Measurements from ENCODE around the gene OR6S1.
"Not testable (repeated sequence)": the region's sequence is repeated elsewhere in the genome, so short reads cannot be mapped to it uniquely, and the experiment has no call there.

OR6S1 gene

DNA sequence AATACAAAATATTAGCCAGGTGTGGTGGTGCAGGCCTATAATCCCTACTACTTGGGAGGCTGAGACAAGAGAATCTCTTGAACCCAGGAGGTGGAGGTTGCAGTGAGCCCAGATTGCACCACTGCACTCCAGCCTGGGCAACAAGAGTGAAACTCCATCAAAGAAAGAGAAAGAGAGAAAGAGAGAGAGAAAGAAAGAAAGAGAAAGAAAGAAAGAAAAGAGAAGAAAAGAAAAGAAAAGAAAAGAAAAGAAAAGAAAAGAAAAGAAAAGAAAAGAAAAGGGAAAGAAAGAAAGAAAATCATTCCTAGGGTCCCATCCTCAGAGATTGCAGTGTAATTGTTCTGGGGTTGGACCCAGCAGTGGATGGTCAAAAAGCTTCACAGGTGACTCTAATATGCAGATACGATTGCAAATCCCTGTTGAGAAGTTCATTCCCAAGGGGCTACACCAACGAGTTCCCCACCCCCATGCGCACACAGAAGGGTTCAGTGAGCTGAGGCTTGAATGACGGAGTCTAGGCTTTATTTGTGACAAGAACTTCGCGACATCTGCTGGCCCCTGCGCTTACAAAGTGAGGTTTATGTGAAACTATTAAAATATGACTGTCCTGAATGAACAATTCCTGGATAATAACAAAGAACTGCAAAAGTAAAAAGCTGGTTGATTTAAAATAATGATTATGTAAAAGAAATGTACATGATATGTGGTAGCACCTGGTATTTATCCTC lies 32.9 kb downstream of the OR6S1 start:
- DNase-seq = no peak

DNA sequence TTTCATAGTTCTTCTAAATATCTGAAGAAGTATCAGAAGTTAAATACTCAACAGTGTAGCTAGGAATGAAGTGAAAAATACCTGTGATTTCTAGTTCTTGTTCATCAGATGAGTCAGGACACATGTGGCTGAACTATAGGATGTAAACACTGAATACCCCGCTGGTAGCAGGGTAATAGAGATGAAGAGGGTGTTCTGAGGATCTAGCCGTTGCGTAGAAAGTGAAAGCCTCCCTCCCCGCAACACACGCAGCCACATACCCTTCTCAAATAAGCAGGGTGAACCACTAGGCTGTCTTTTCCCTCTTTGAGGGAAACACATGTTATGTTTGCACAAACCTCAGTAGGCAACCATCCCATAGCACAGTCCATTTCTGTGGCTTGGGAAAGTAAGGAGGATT lies 33.9 kb downstream of the OR6S1 start:
- no peak for DNase-seq

DNA sequence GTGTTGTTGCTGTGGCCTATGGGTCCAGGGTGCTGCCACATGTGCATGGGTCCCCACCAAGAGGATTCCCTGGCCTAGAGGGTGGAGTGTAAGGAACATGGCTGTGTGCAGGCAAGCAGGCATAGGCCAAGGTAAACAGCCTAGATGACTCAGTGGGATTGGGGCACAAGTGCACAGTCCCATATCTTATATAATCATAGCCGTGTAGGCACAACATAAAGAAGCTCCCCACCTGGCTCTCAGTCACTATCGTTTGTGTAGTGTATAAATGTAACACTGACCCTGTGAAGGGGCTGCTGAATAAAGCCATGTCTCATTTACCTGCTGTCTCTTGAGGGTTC lies 34.6 kb downstream of the OR6S1 start:
- no peak for DNase-seq

DNA sequence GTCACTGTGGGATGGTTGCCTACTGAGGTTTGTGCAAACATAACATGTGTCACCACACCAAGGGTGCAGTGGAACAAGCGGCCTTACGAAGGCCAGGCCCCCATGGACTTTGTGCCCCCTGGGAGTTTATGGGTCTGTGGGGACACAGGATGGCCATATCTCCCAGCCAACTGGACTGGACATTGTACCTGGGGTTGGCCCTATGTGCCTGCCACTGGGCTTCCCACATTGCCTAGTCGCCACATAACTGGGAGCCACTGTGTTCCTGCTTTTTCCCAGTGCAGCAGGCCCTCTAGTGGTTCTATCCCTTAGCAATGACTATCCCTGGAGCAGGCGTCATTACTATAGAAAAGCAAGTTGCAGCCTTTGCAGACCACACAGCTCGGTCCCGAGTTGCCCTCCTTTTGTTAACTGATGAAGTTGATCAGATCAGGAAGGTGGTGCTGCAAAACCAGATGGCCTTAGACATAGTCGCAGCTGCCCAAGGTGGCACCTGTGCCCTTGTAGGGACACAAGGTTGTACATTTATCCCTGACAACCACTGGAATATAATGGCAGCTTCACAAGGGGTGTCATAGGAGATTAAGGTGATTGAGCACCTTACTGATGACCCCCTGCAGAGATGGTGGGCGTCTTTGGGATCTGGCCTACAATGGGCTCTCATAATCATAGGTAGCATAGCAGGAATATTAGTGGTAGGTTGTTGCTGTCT lies 35.1 kb downstream of the OR6S1 start:
- DNase-seq = no peak

DNA sequence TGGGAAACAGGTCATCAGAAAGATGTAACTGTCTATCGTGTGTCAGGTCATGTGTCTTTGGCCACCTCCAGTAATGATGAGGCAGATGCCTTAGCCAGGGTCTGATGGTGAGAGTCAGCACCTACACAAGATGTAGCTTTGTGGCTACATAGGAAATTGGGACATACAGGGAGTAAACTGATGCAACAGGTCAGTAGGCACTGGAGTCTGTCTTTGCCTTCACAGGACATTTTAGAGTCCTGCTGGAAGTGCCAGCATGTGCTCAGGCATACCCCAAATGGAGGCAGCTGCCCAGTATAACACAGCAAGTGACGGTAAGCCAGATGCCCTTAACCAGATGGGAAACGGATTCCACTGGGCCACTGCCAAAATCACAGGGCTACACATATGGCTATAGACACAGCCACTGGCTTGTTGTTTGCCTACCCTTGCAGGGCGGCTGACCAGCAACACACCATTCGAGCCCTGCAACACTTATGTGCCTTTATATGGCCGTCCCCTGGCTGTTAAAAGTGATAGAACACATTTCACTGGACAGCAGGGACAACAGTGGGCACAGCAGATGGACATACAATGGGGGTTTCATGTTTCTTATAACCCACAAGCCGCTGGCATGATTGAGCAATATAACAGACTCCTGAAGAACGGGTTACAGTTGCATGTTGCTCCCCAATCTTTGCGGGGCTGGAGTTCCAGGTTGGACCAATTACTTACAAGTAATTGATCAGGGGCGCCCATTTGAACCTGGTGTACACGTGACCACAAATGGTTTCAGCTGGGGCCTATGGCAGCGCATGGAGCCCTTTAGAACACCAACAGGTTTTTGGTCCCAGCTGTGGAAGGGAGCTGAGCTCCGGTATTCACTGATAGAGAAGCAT lies 37.4 kb downstream of the OR6S1 start:
- DNase-seq = no peak

DNA sequence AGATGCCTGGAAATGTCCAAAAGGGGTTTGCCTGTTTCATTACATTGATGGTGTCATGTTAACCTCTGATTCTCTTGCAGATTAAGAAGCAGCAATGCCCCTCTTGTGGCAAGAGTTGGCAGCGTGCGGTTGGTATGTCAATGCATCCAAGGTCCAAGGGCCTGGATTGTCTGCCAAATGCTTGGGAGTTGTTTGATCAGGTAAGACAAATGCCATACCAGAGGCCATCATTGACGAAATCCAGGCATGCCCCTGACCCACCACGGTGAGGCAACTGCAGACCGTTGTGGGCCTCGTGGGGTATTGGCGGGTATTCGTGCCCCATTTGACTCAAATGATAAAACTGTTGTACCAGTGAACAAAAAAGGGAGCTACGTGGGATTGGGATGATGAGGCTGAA lies 38.9 kb downstream of the OR6S1 start:
- DNase-seq = no peak

DNA sequence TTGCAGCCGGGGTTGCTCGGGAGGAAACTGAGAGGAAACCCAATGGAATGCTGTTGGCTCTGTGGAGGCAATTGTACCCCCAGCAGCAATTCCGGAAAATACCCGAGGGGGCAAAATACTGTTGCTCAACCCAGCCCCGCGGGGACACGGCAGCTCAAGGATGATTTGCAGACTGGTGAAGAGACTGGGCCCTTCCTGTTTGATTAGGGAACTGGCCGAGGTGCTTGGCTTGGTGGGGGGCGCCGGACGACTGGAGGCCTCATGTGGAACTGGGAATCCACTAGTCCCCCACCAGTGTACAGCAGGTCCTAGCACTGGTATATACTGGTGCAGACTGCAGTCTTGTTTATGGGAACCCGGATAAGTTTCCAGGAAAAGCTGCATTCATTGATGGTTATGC lies 40.0 kb downstream of the OR6S1 start:
- no peak for DNase-seq

DNA sequence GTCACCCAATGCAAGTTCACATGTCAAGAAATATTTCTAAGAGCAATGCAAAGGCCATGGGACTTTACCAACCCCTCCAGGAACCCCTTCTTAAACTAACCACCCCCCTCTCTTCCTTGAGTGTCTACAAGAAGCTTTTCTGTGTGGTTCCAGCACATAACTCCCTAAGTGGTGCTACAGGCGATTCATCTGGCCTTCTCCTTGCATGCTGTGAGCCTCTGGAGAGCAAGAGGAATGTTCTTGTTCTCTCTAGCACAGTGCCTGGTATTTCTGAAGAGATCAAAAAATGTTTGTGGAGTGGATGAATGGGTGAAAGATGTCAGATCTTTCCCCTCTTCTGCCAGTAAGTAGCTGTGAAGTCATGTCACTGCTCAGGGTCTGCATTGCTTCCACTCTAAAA lies 44.4 kb downstream of the OR6S1 start:
- DNase-seq = no peak

DNA sequence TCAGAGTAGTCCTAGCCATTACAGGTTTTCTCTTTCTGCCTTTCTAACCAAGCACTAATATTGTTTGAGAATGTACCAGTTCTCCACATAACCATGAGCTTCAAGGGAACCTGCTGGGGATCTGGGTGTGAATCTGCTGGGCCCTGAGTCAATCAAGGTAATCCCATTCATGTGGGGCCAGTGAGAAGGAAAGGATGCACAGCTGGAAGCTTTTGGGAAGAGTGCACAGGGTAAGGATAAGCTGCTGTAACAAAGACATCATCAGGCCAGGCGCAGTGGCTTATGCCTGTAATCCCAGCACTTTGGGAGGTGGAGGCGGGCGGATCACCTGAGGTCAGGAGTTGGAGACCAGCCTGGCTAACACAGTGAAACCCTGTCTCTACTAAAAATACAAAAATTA lies 45.8 kb downstream of the OR6S1 start:
- DNase-seq = not testable (repeated sequence)

DNA sequence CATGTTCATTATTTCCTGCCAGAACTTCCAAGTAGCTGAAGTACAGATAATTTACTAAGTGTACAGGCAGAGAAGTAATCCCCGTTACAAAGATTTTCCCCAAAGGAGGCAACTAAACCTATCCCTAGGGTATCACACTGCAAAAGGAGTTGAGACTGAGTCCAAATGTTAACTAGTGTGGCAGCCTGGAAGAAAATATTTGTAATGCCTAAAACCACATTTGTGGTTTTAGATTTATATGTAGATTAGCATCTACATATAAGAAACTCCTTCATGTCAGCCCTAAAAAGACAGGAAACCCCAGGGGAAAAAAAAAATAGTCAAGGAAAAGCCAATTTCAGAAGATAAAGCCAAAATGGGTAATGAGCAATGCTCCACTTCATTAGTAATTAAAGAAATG lies 48.9 kb downstream of the OR6S1 start:
- DNase-seq = no peak

DNA sequence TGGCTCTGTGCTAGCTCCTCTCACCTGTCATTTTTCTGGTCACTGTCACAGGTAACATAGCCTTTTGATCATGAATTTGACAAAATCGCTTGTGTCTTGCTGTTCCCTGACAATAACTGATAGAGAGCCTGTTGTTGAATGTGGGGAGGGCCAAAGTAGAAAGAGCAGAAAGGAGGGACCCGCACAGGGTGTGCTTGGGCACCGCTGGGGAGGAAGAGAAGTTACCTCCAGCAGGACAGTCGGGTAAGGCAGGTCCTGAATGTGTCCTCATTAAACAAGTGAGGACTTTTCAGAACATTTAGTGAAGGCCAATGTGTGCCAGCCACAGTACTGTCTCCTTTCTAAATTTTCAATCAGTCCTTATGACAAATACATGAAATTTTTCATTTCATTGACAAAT lies 50.3 kb downstream of the OR6S1 start, which contains the start of gene RNASE12:
Gene RNASE12 (minus strand): TSS at position 142 of the 400 bp plus-strand sequence. CDS start 653 bp downstream, outside the sequence.
- no peak for DNase-seq

Measured in stimulated activated CD4-positive, alpha-beta T cell treated with anti-CD3 and anti-CD28 coated beads, Interleukin-12 subunit alpha, Interleukin-12 subunit beta, amount 100 ng/mL, for 4 hours (primary cell).